Thymus (tissue), 11 donors: ENCODE measurements around the gene SSBP3. TPM values are rescaled to one million over a fixed set of nuclear protein-coding genes. Genes with fewer than 3 reads are reported as not detected.

ENCODE experiments used
- DNase-seq, 9 donors: peaks; one replicate each; pipeline ENCODE4 v3.0.0-alpha.2; 2013; ENCODE audit warnings: low spot score in 9 of 9, low read depth in 6 of 9, missing footprints in 1 of 9
- H3K27ac ChIP-seq, 2 donors: one replicate each; pipeline ENCODE4 v1.5.1; 2013; ENCODE audit warnings: control low read depth in 1 of 2, low read depth in 1 of 2, low read length in 1 of 2, mild to moderate bottlenecking in 1 of 2, moderate library complexity in 1 of 2
- H3K27me3 ChIP-seq, 2 donors: one replicate each; pipeline ENCODE4 v1.5.1; 2013; ENCODE audit warnings: low read length in 1 of 2; ENCODE audit not compliant: control insufficient read depth in 2 of 2, insufficient read depth in 1 of 2
- H3K36me3 ChIP-seq, 2 donors: one replicate each; pipeline ENCODE4 v1.5.1; 2013; ENCODE audit warnings: low read length in 1 of 2, mild to moderate bottlenecking in 1 of 2, moderate library complexity in 1 of 2; ENCODE audit not compliant: control insufficient read depth in 2 of 2, insufficient read depth in 2 of 2
- H3K4me1 ChIP-seq, 2 donors: one replicate each; pipeline ENCODE4 v1.5.1; 2013; ENCODE audit warnings: low read length in 2 of 2; ENCODE audit not compliant: control insufficient read depth in 2 of 2, insufficient read depth in 2 of 2
- H3K4me3 ChIP-seq, 2 donors: one replicate each; pipeline ENCODE4 v1.5.1; 2013; ENCODE audit warnings: low read length in 2 of 2, control low read depth in 1 of 2, mild to moderate bottlenecking in 1 of 2
- H3K9me3 ChIP-seq, 2 donors: one replicate each; pipeline ENCODE4 v1.5.1; 2013; ENCODE audit warnings: low read length in 1 of 2, mild to moderate bottlenecking in 1 of 2; ENCODE audit not compliant: control insufficient read depth in 2 of 2, insufficient read depth in 1 of 2
- WGBS: extraction: QIAGEN DNeasy Blood & Tissue Kit; methylation state at CpG from one replicate; pipeline ENCODE4 v1.1.7; 2013; 5-methylcytosine and 5-hydroxymethylcytosine counted together
- polyA plus RNA-seq: library from polyadenylated mRNA; stranded (reverse); fragments of 200-250 nt; gene quantifications from one replicate; pipeline ENCODE4 v1.2.3, GENCODE V29; 2013
- total RNA-seq: library from RNA; stranded (reverse); fragments of 120-200 nt; gene quantifications from one replicate; pipeline ENCODE4 v1.2.4, GENCODE V29; 2013
- donor health status: healthy.

The SSBP3 gene
- total and polyA plus RNA-seq, 2 donors = 36.8 to 55.7 TPM

DNA sequence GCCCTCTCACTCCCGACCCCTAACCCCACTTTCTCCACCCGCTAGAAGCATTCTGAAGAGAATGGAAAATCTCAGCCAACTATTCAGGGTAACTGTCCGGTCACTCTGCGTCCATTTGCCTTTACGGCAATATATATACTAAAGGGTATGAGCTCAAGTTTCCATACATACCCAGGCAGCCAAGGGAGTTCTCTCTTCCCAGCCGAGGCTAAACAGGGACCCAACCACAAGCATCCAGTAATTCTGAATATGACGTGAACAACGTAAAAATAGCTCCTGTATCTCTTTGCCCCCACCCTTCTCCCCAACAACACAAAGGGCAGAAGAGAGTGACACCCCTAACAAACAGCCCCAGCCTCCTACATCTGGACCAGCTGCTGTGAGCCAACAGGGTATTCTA is 67.7 kb downstream of the SSBP3 start:
- DNase-seq = no peak
- peaks cover 0 to 6% of the 10 kb centered on the region in 2 donors for H3K4me1 ChIP-seq
- H3K9me3 ChIP-seq = peaks cover 0 to 2% of the 10 kb centered on the region in 2 donors
- H3K27me3 ChIP-seq = no peaks in the 10 kb centered on the region
- H3K36me3 ChIP-seq = peaks cover 35 to 81% of the 10 kb centered on the region in 2 donors
- no peak overlapping the region for H3K4me3 ChIP-seq
- 98% methylated on average over 8 of the region's 8 CpGs for WGBS
- H3K27ac ChIP-seq = no peak overlapping the region

DNA sequence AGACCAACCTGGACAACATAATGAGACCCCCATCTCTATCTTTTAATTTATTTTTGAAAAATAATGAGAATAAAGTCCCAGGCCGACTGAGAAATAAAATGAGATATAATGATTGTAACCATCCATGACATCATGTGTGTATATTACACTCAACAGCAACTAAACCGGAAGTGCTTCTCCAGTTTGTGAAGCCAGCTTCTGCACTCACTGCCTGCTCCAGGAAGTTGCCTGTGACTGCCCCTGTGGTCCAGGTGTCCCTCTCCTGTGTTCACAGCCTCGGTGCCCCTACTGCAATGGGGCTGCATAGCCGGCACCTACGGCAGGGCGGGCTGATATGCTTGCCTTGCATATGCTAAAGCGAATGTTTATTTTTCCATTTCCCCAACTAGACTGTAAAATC is 68.3 kb downstream of the SSBP3 start:
- H3K36me3 ChIP-seq = peaks cover 33 to 76% of the 10 kb centered on the region in 2 donors
- no peak overlapping the region for H3K27ac ChIP-seq
- no peaks in the 10 kb centered on the region for H3K27me3 ChIP-seq
- H3K9me3 ChIP-seq = peaks cover 0 to 2% of the 10 kb centered on the region in 2 donors
- peaks cover 0 to 8% of the 10 kb centered on the region in 2 donors for H3K4me1 ChIP-seq
- peak in 2 of 9 donors; percentile 19 to 42 for DNase-seq
- no peak overlapping the region for H3K4me3 ChIP-seq
- WGBS = 79% methylated on average over 7 of the region's 7 CpGs

DNA sequence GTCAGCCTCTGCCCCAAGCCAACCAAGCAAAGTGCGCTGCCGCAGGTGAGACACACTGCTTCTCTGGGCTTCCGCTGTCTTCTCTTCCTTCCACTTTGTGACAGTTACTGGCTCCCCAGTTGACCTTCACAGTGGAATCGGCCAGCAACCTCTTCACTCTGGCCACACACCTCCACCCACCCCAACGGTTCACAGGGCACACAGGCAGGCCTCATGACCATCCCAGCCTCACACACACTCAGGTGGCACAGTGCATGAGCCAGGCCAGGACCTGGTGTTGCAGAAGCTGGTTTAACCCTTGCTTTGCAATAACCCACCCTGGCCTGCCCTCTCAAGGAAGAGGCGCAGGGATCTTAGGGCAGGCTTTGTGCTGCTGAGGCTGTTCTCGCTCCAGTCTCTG is 69.2 kb downstream of the SSBP3 start:
- Histone ChIP-seq H3K27ac (no peak overlapping the region), H3K4me1 (peaks cover 0 to 13% of the 10 kb centered on the region in 2 donors), H3K36me3 (peaks cover 31 to 77% of the 10 kb centered on the region in 2 donors)

GRCh38 chr1:54336116-54336515 is 70.1 kb downstream of the SSBP3 start:
- Histone ChIP-seq H3K4me1 (peaks cover 0 to 22% of the 10 kb centered on the region in 2 donors), H3K9me3 (peaks cover 0 to 2% of the 10 kb centered on the region in 2 donors), H3K4me3 (no peak overlapping the region), H3K27ac (peak overlapping the region in 1 of 2 donors; percentile 26), H3K36me3 (peaks cover 24 to 75% of the 10 kb centered on the region in 2 donors), H3K27me3 (no peaks in the 10 kb centered on the region)
- 96% methylated on average over 5 of the region's 5 CpGs for WGBS
- no peak for DNase-seq

More for the DNA sequence above, 69.2 kb downstream of the SSBP3 start:
- no peak for DNase-seq
- WGBS = over 99% methylated on average over 7 of the region's 7 CpGs
- H3K4me3 ChIP-seq = no peak overlapping the region
- peaks cover 0 to 2% of the 10 kb centered on the region in 2 donors for H3K9me3 ChIP-seq
- no peaks in the 10 kb centered on the region for H3K27me3 ChIP-seq

- WGBS = 96% methylated on average over 7 of the region's 7 CpGs
- peaks cover 0 to 22% of the 10 kb centered on the region in 2 donors for H3K4me1 ChIP-seq
Measured at GRCh38 chr1:54335755-54336108, 70.5 kb downstream of the SSBP3 start.

DNA sequence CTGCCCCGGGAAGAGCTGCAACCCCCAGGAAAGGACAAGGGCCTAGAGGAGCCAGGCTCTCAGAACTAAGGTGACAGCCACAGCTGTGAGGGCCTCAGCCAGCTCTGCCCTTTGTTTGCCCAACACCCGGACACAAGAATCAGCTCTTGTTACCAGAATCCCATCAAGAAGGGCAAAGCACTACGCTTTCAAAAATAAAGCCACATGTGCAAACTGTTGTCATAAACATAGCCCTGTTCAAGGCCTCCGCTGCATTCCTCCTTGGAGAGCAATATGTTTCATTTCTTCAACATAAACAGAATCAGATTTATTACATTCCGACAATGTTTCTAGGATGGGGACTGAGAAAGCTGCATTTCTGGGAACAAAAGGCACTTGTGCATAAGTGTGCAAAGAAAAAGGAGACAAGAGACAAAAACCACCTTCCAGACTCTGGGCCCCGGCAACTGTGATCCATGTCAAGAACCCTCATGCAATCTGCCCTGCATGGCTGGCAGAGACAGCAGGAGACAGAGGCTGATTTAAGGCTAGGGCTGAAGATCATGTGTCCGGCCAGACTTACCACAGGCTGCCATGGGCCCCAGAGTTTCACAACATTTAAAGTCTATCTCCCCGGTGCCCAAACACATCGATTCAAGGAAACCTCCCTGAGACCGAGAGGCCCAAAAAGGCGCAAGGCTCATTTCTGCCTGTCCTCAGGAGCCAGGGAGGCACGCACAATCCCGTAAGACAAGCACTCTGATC is 71.0 kb downstream of the SSBP3 start:
- Histone ChIP-seq H3K36me3 (peaks cover 22 to 66% of the 10 kb centered on the region in 2 donors), H3K4me3 (no peak overlapping the region)
- WGBS = 94% methylated on average over 13 of the region's 13 CpGs

More at GRCh38 chr1:54335755-54336108, 70.5 kb downstream of the SSBP3 start:
- peaks cover 22 to 72% of the 10 kb centered on the region in 2 donors for H3K36me3 ChIP-seq
- DNase-seq = no peak
- H3K27ac ChIP-seq = peak overlapping the region in 1 of 2 donors; percentile 26
- H3K27me3 ChIP-seq = no peaks in the 10 kb centered on the region
- H3K9me3 ChIP-seq = peaks cover 0 to 2% of the 10 kb centered on the region in 2 donors
- H3K4me3 ChIP-seq = no peak overlapping the region

DNA sequence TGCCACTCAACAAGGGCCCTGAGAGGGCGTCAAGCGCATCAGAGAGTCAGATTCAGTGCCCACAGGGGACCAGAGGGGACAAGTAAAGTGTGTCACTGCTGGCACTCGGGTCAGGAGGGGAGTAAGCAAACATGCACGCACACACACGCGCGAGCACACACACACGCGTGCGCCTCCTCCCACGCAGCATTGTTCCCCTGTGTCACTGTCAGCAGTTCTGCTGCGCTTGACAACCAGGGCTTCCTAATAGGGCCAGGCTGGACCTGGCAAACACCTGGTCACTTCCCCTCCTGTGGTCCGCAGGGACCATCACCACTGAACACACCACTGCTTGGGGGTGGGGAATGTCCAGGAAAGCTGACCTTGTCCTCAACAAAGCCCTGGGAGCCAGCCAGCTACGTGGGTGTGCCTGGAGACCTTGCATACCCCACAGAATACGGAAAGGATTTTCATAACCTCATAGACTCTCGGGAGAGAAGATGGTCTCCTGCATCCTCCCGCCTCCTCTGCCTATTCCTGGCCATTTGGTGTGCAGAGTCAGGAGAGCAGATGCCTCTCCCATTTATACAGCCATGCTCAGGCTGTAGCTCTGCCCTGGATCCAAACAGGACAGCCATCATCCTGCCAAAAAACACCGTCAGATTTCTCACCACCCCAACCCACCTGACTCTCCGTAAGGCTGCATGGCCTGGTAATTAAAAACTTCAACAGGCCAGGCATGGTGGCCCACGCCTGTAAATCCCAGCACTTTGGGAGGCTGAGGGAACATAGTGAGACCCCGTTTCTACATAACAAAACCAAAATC is 73.2 kb downstream of the SSBP3 start:
- no peak for DNase-seq
- Histone ChIP-seq H3K36me3 (peaks cover 24 to 68% of the 10 kb centered on the region in 2 donors), H3K27ac (peak overlapping the region in 1 of 2 donors; percentile 25), H3K4me3 (no peak overlapping the region), H3K4me1 (peaks cover 2 to 24% of the 10 kb centered on the region in 2 donors), H3K27me3 (no peaks in the 10 kb centered on the region), H3K9me3 (peaks cover 0 to 2% of the 10 kb centered on the region in 2 donors)
- 93% methylated on average over 21 of the region's 21 CpGs for whole genome bisulfite sequencing

More for the DNA sequence above, 71.0 kb downstream of the SSBP3 start:
- DNase-seq = no peak
- peaks cover 0 to 2% of the 10 kb centered on the region in 2 donors for H3K9me3 ChIP-seq
- peak overlapping the region in 1 of 2 donors; percentile 26 for H3K27ac ChIP-seq
- H3K27me3 ChIP-seq = no peaks in the 10 kb centered on the region
- peaks cover 2 to 22% of the 10 kb centered on the region in 2 donors for H3K4me1 ChIP-seq

- H3K4me1 ChIP-seq = peaks cover 2 to 23% of the 10 kb centered on the region in 2 donors
- no peak overlapping the region for H3K27ac ChIP-seq
- H3K4me3 ChIP-seq = no peak overlapping the region
- peaks cover 0 to 2% of the 10 kb centered on the region in 2 donors for H3K9me3 ChIP-seq
- 97% methylated on average over 3 of the region's 3 CpGs for WGBS
- no peak for DNase-seq
- H3K36me3 ChIP-seq = peaks cover 22 to 59% of the 10 kb centered on the region in 2 donors
- H3K27me3 ChIP-seq = no peaks in the 10 kb centered on the region
Measured at GRCh38 chr1:54331843-54332463, 74.2 kb downstream of the SSBP3 start.
